Measurements from ENCODE around the gene NFIB.

NFIB gene

GRCh38 chr9:14061936-14062585 is 251.9 kb downstream of the NFIB start:
- no peak for TF ChIP-seq CTCF (IDR thresholded peaks at IDR 0.05; ENCODE audit: insufficient read depth, low read depth, low read length, missing control alignments)
- DNase-seq (ENCODE audit: low read depth) = no peak
- H3K4me3 ChIP-seq (ENCODE audit: low read depth, low read length) = no peak overlapping the region

DNA sequence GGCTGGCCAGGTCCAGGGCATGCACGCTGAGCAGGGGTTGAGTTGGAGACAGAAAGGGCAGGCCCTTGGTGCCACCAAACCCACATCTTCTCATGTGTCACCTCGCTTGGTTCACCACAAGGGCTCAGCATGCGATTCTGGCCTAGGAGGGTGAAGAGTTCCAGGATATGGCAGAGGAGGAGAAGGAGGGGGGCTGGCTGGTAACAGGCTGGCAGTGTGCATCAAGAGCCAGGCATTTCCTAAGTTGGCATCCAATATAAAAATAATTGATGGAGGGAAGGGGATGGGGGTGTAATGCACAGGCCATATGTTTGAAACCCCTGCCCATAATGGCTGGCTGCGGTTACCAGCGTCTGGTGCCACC is 255.6 kb downstream of the NFIB start:
- no peak for TF ChIP-seq CTCF (IDR thresholded peaks at IDR 0.05; ENCODE audit: insufficient read depth, low read depth, low read length, missing control alignments)
- DNase-seq (ENCODE audit: low read depth) = no peak
- no peak overlapping the region for H3K4me3 ChIP-seq (ENCODE audit: low read depth, low read length)

DNA sequence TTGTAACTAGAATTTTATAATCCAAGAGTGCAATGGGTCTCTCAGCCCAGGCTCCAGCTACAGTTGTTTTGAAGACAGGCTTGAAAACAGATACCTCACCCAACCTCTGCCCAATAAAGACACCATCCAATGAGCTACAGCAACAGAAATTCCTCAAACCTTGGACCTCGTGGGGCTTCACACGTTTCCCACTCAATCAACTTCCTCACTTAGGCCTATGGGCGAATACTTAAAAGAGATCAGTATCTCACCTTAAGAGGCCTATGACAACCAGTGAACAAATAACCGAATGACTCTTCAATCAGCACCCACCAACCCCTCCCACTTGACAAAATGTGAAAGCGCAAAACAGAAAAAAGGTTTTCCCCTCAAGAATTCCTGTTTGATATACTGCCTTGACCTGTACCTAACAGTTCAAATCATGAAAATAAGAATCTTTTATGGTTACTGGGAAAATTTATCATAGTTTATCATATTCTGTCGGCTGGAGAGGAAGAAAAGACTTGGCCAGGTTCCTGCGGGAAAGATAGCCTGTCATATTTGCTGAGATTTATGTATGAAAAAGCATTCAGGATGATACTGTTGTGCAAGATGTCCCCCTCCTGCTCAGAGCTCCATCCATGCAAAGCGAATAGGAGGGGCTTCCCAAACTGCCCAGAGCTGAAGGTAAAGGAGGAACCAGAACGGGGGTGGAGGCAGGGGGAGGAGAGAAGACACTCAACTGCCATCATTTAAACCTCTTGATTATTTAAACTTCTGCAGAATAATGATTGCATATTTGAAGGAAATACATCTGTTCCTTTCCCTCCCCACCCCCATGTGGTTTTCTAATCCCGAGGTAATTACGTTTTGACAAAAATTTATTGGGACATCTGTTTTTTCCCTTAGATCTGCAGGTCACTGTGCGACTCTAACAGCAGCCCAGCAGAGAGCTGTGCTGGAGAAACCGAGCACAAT is 256.3 kb downstream of the NFIB start:
- H3K4me3 ChIP-seq (ENCODE audit: low read depth, low read length) = no peak overlapping the region
- no peak for TF ChIP-seq CTCF (IDR thresholded peaks at IDR 0.05; ENCODE audit: insufficient read depth, low read depth, low read length, missing control alignments)
- no peak for DNase-seq (ENCODE audit: low read depth)

- no peak for DNase-seq (ENCODE audit: low read depth)
- H3K4me3 ChIP-seq (ENCODE audit: low read depth, low read length) = no peak overlapping the region
- no peak for TF ChIP-seq CTCF (IDR thresholded peaks at IDR 0.05; ENCODE audit: insufficient read depth, low read depth, low read length, missing control alignments)
Observed at GRCh38 chr9:14056316-14056861, 257.6 kb downstream of the NFIB start.

DNA sequence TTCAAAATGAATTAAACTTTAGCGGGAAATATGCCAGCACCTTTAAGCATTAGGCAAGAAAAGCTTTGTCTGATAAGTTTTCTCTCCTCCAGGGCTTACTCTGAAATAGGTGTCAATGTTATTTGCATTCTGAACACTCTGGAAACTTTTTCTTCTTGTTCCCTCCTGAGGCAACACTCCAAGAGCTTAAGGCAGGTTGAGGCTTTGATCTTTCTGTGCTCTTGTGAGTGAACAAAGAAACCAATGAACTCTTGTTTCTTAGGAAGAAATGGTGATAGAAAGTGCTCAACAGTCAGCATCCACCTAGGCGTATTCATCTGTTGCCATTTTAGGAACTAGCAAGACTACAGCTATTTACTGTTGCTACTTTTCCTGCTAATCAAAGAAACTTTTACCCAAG is 259.8 kb downstream of the NFIB start:
- DNase-seq (ENCODE audit: low read depth) = no peak
- H3K4me3 ChIP-seq (ENCODE audit: low read depth, low read length) = no peak overlapping the region
- no peak for TF ChIP-seq CTCF (IDR thresholded peaks at IDR 0.05; ENCODE audit: insufficient read depth, low read depth, low read length, missing control alignments)

GRCh38 chr9:14052359-14052758 is 261.6 kb downstream of the NFIB start:
- no peak for DNase-seq (ENCODE audit: low read depth)
- no peak for TF ChIP-seq CTCF (IDR thresholded peaks at IDR 0.05; ENCODE audit: insufficient read depth, low read depth, low read length, missing control alignments)
- no peak overlapping the region for H3K4me3 ChIP-seq (ENCODE audit: low read depth, low read length)
